ENCODE measurements around the gene TRAPPC2.
"Not testable (repeated sequence)": the region's sequence is repeated elsewhere in the genome, so short reads cannot be mapped to it uniquely, and the experiment has no call there.

TRAPPC2 gene

GRCh38 chrX:13699183-13699826, 35.1 kb downstream of the TRAPPC2 start:
- no peak for DNase-seq

- DNase-seq = no peak
Measured at GRCh38 chrX:13698432-13698831, 36.0 kb downstream of the TRAPPC2 start.

- no peak for DNase-seq
Measured at GRCh38 chrX:13697976-13698375, 36.4 kb downstream of the TRAPPC2 start.

- no peak for DNase-seq
Measured at GRCh38 chrX:13697455-13697854, 37.0 kb downstream of the TRAPPC2 start.

GRCh38 chrX:13695601-13696115, 38.8 kb downstream of the TRAPPC2 start:
- no peak for DNase-seq

- DNase-seq = no peak
Measured at GRCh38 chrX:13694983-13695382, 39.4 kb downstream of the TRAPPC2 start.

GRCh38 chrX:13694359-13694758, 40.1 kb downstream of the TRAPPC2 start:
- no peak for DNase-seq

GRCh38 chrX:13693341-13693961, 41.0 kb downstream of the TRAPPC2 start:
- DNase-seq = no peak

- no peak for DNase-seq
Measured at GRCh38 chrX:13692771-13693231, 41.6 kb downstream of the TRAPPC2 start.

GRCh38 chrX:13691841-13692371, 42.5 kb downstream of the TRAPPC2 start:
- no peak for DNase-seq

GRCh38 chrX:13690836-13691235, 43.6 kb downstream of the TRAPPC2 start:
- no peak for DNase-seq

GRCh38 chrX:13689741-13690211, 44.6 kb downstream of the TRAPPC2 start:
- no peak for DNase-seq

GRCh38 chrX:13688958-13689740, 45.3 kb downstream of the TRAPPC2 start, which contains the start of gene RAB9A:
RAB9A (plus strand) TSS chrX:13689128; CDS start chrX:13708747, 19,619 bp downstream.
- DNase-seq = peak in 55 of 56 donors; percentile 3 to 83 (median 53)

- no peak for DNase-seq
Measured at GRCh38 chrX:13688384-13688957, 45.9 kb downstream of the TRAPPC2 start.

GRCh38 chrX:13687203-13687602, 47.2 kb downstream of the TRAPPC2 start:
- no peak for DNase-seq

- no peak for DNase-seq
Measured at GRCh38 chrX:13685126-13685763, 49.2 kb downstream of the TRAPPC2 start.

GRCh38 chrX:13684361-13684760, 50.1 kb downstream of the TRAPPC2 start:
- no peak for DNase-seq

- DNase-seq = no peak
Measured at GRCh38 chrX:13681595-13681994, 52.8 kb downstream of the TRAPPC2 start.

GRCh38 chrX:13679700-13680099, 54.7 kb downstream of the TRAPPC2 start:
- DNase-seq = not testable (repeated sequence)

GRCh38 chrX:13676885-13677284, 57.5 kb downstream of the TRAPPC2 start:
- no peak for DNase-seq

GRCh38 chrX:13673016-13673415, 61.4 kb downstream of the TRAPPC2 start:
- no peak for DNase-seq
